ENCODE data around the gene XPR1. TPM values are rescaled to one million over a fixed set of nuclear protein-coding genes. Genes with fewer than 3 reads are reported as not detected.

XPR1 gene
- total and polyA plus RNA-seq, 2 experiments from 2014 or later = 4.9 to 15.6 TPM

DNA sequence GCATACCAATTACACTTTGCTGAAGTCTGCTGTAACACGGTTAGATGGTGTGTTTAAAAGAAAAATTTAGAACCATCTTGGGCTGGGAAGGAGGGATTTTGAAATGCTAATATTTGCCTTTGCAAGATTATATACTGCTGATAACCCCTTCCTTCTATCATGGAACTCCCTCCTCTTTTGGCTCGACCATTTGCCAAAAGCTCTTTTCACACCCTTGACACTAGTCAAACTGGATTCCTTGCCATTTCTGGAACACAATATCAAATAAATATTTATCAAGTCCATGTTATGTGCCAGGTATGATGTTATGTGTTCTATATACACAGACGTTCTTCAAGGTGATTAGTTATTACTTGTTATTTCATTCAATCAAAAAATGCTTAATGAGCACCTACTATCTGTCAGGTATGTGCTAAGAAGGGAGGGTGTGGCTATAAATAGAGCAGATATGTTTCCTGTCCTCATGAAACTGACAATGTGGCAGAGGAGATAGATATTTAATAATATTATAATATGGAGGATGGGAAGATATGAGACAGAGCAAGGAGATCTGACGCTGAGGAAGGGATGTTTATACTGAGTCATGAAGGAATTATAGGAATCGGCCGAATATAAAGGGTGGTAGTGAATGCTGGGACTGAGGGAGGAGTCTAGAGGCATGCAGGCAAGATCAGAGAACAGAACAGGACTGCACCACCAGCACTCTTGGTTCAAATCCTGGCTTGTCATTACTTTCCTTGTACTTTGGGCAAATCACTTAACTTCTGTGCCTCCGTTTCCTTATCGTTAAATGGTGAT lies 16.1 kb upstream of the XPR1 start:
- H3K27ac ChIP-seq = no peak overlapping the region
- in situ Hi-C loops (cut with MboI) = no loop called here
- 0 out of 2 replicates have a peak, but pooled peaks cover 5% of the 10 kb centered on the region for H3K27me3 ChIP-seq (replicated peaks; ENCODE audit: insufficient read depth)
- H3K9ac ChIP-seq = no peak overlapping the region
- no peak overlapping the region for H3K4me2 ChIP-seq (ENCODE audit: unreplicated experiment)
- DNase-seq = no peak
- H3K9me2 ChIP-seq (ENCODE audit: insufficient read depth) = no peaks in the 10 kb centered on the region
- peaks cover 4% of the 10 kb centered on the region; the same call in 1 of the 2 replicates for H3K4me1 ChIP-seq (ENCODE audit: insufficient read depth)
- 63 to 65% methylated on average over 8 of the region's 8 CpGs for WGBS, 2 experiments (ENCODE audit: low coverage in 1 of 2, low lambda C conversion rate in 2 of 2, missing lambda C conversion rate in 2 of 2)
- no peaks in the 10 kb centered on the region for H3K36me3 ChIP-seq (ENCODE audit: low read depth)
- H3K9me3 ChIP-seq (ENCODE audit: low read depth) = no peaks in the 10 kb centered on the region
- peak overlapping the region; percentile 41; the same call in 1 of the 2 replicates for H2AFZ ChIP-seq
- H3F3A ChIP-seq (ENCODE audit: insufficient read depth) = no peaks in the 10 kb centered on the region
- no peaks in the 10 kb centered on the region for H3K79me2 ChIP-seq (ENCODE audit: insufficient read depth)
- H4K20me1 ChIP-seq (ENCODE audit: insufficient read depth) = no peaks in the 10 kb centered on the region
- TF ChIP-seq EZH2phosphoT487 (IDR thresholded peaks at IDR 0.05; ENCODE audit: insufficient read depth, low read depth) (no peak), EZH2 (IDR thresholded peaks at IDR 0.05; ENCODE audit: insufficient read depth, poor library complexity, severe bottlenecking) (no peak)
- no peak overlapping the region for H3K4me3 ChIP-seq

- peak; percentile 54 for DNase-seq
Observed at GRCh38 chr1:180616439-180616838, 15.4 kb upstream of the XPR1 start.

GRCh38 chr1:180617774-180618395 lies 13.9 kb upstream of the XPR1 start:
- H3K79me2 ChIP-seq (ENCODE audit: insufficient read depth) = no peaks in the 10 kb centered on the region
- H4K20me1 ChIP-seq (ENCODE audit: insufficient read depth) = no peaks in the 10 kb centered on the region
- H3K9me2 ChIP-seq (ENCODE audit: insufficient read depth) = no peaks in the 10 kb centered on the region
- 0 out of 2 replicates have a peak, but pooled peaks cover 5% of the 10 kb centered on the region for H3K27me3 ChIP-seq (replicated peaks; ENCODE audit: insufficient read depth)
- H2AFZ ChIP-seq = no peak overlapping the region
- 67 to 71% methylated on average over 4 of the region's 4 CpGs for WGBS, 2 experiments (ENCODE audit: low coverage in 1 of 2, low lambda C conversion rate in 2 of 2, missing lambda C conversion rate in 2 of 2)
- no peaks in the 10 kb centered on the region for H3F3A ChIP-seq (ENCODE audit: insufficient read depth)
- no peak overlapping the region for H3K9ac ChIP-seq
- H3K9me3 ChIP-seq (ENCODE audit: low read depth) = no peaks in the 10 kb centered on the region
- H3K4me1 ChIP-seq (ENCODE audit: insufficient read depth) = 0 out of 2 replicates have a peak, but pooled peaks cover 4% of the 10 kb centered on the region
- TF ChIP-seq EZH2 (IDR thresholded peaks at IDR 0.05; ENCODE audit: insufficient read depth, poor library complexity, severe bottlenecking) (no peak), EZH2phosphoT487 (IDR thresholded peaks at IDR 0.05; ENCODE audit: insufficient read depth, low read depth) (no peak)
- no peak for DNase-seq
- in situ Hi-C loops (cut with MboI) = no loop called here
- H3K36me3 ChIP-seq (ENCODE audit: low read depth) = no peaks in the 10 kb centered on the region
- no peak overlapping the region for H3K27ac ChIP-seq
- no peak overlapping the region for H3K4me2 ChIP-seq (ENCODE audit: unreplicated experiment)
- H3K4me3 ChIP-seq = no peak overlapping the region

More at GRCh38 chr1:180616439-180616838, 15.4 kb upstream of the XPR1 start:
- H3K27me3 ChIP-seq (replicated peaks; ENCODE audit: insufficient read depth) = 0 out of 2 replicates have a peak, but pooled peaks cover 5% of the 10 kb centered on the region
- no peak overlapping the region for H3K4me3 ChIP-seq
- peak overlapping the region; percentile 41; the same call in 1 of the 2 replicates for H2AFZ ChIP-seq
- no peaks in the 10 kb centered on the region for H3K9me3 ChIP-seq (ENCODE audit: low read depth)
- peaks cover 4% of the 10 kb centered on the region; the same call in 1 of the 2 replicates for H3K4me1 ChIP-seq (ENCODE audit: insufficient read depth)
- no peaks in the 10 kb centered on the region for H3K36me3 ChIP-seq (ENCODE audit: low read depth)
- WGBS, 2 experiments (ENCODE audit: low coverage in 1 of 2, low lambda C conversion rate in 2 of 2, missing lambda C conversion rate in 2 of 2) = 3 to 6% methylated on average over 6 of the region's 6 CpGs
- H3K27ac ChIP-seq = no peak overlapping the region
- TF ChIP-seq EZH2phosphoT487 (IDR thresholded peaks at IDR 0.05; ENCODE audit: insufficient read depth, low read depth) (no peak), EZH2 (IDR thresholded peaks at IDR 0.05; ENCODE audit: insufficient read depth, poor library complexity, severe bottlenecking) (no peak)
- no peaks in the 10 kb centered on the region for H3K9me2 ChIP-seq (ENCODE audit: insufficient read depth)
- in situ Hi-C loops (cut with MboI) = no loop called here
- H3K79me2 ChIP-seq (ENCODE audit: insufficient read depth) = no peaks in the 10 kb centered on the region
- H3F3A ChIP-seq (ENCODE audit: insufficient read depth) = no peaks in the 10 kb centered on the region
- peak overlapping the region; percentile 11 for H3K4me2 ChIP-seq (ENCODE audit: unreplicated experiment)
- H3K9ac ChIP-seq = no peak overlapping the region
- H4K20me1 ChIP-seq (ENCODE audit: insufficient read depth) = no peaks in the 10 kb centered on the region

GRCh38 chr1:180620581-180620980 lies 11.2 kb upstream of the XPR1 start:
- TF ChIP-seq EZH2 (IDR thresholded peaks at IDR 0.05; ENCODE audit: insufficient read depth, poor library complexity, severe bottlenecking) = no peak
- no peak for TF ChIP-seq EZH2phosphoT487 (IDR thresholded peaks at IDR 0.05; ENCODE audit: insufficient read depth, low read depth)
- peak; percentile 21 for DNase-seq

More at GRCh38 chr1:180620581-180620980, 11.2 kb upstream of the XPR1 start:
- no peaks in the 10 kb centered on the region for H3K36me3 ChIP-seq (ENCODE audit: low read depth)
- no peak overlapping the region for H3K9ac ChIP-seq
- H3K79me2 ChIP-seq (ENCODE audit: insufficient read depth) = no peaks in the 10 kb centered on the region
- no peaks in the 10 kb centered on the region for H3F3A ChIP-seq (ENCODE audit: insufficient read depth)
- no peaks in the 10 kb centered on the region for H3K9me3 ChIP-seq (ENCODE audit: low read depth)
- peaks cover 5% of the 10 kb centered on the region; the same call in 1 of the 2 replicates for H3K27me3 ChIP-seq (replicated peaks; ENCODE audit: insufficient read depth)
- 27 to 28% methylated on average over 4 of the region's 4 CpGs for WGBS, 2 experiments (ENCODE audit: low coverage in 1 of 2, low lambda C conversion rate in 2 of 2, missing lambda C conversion rate in 2 of 2)
- no peak overlapping the region for H3K4me2 ChIP-seq (ENCODE audit: unreplicated experiment)
- 0 out of 2 replicates have a peak, but pooled peaks cover 4% of the 10 kb centered on the region for H3K4me1 ChIP-seq (ENCODE audit: insufficient read depth)
- no peak overlapping the region for H3K27ac ChIP-seq
- H2AFZ ChIP-seq = no peak overlapping the region
- in situ Hi-C loops (cut with MboI) = loop anchor here (10.0 kb wide), 1 partner anchor 244 kb away; no protein-coding TSS in a partner anchor
- H3K4me3 ChIP-seq = no peak overlapping the region
- no peaks in the 10 kb centered on the region for H3K9me2 ChIP-seq (ENCODE audit: insufficient read depth)
- no peaks in the 10 kb centered on the region for H4K20me1 ChIP-seq (ENCODE audit: insufficient read depth)

Measured in GM23248 (cell line).